DND-41 (cell line): ENCODE data around the gene TOMM20.
A peak's percentile ranks its signal among the peaks of the same experiment; 100 is the strongest.

Experiments used
- ATAC-seq: fragments of 200-7000 bp; cut with Tn5 transposase; 3 replicates; pipeline ENCODE4 v1.9.1; 2021; ENCODE audit warnings: low read depth; ENCODE audit not compliant: insufficient read depth
- DNase-seq: peaks from one replicate; pipeline ENCODE4 v3.0.0-alpha.2; 2020
- H2AFZ ChIP-seq: 2 replicates; pipeline ENCODE4 v1.6.0; 2012; ENCODE audit warnings: low read depth, low read length
- H3K27ac ChIP-seq: 2 replicates; pipeline ENCODE4 v1.5.1; 2012; ENCODE audit warnings: low read length, inconsistent platforms
- H3K27me3 ChIP-seq: fragments of 200-600 bp; sonication (generic); 2 replicates; pipeline ENCODE4 v1.6.0; 2012; ENCODE audit warnings: low read length, mild to moderate bottlenecking, inconsistent platforms; ENCODE audit not compliant: insufficient read depth, poor library complexity
- H3K36me3 ChIP-seq: 2 replicates; pipeline ENCODE4 v1.5.1; 2012; ENCODE audit warnings: low read length, inconsistent platforms; ENCODE audit not compliant: insufficient read depth
- H3K4me1 ChIP-seq: 2 replicates; pipeline ENCODE4 v1.5.1; 2012; ENCODE audit warnings: mild to moderate bottlenecking, low read length; ENCODE audit not compliant: insufficient read depth
- H3K4me2 ChIP-seq: 2 replicates; pipeline ENCODE4 v1.6.0; 2012; ENCODE audit warnings: mild to moderate bottlenecking, moderate library complexity, low read length, inconsistent platforms; ENCODE audit not compliant: insufficient read depth
- H3K4me3 ChIP-seq, 2 experiments: fragments of 200-600 bp in 1 of 2; shearing (Covaris generic) in 1 of 2; 2 replicates each; pipeline ENCODE4 v1.5.1; 2012 to 2016; ENCODE audit warnings: inconsistent platforms in 2 of 2, low read length in 2 of 2, mild to moderate bottlenecking in 2 of 2, low read depth in 1 of 2, moderate library complexity in 1 of 2
- H3K79me2 ChIP-seq: 2 replicates; pipeline ENCODE4 v1.6.0; 2012; ENCODE audit warnings: low read length, inconsistent platforms; ENCODE audit not compliant: insufficient read depth
- H3K9ac ChIP-seq: 2 replicates; pipeline ENCODE4 v1.6.0; 2012; ENCODE audit warnings: low read depth, mild to moderate bottlenecking, inconsistent platforms, low read length, moderate library complexity
- H3K9me3 ChIP-seq: 2 replicates; pipeline ENCODE4 v1.5.1; 2012; ENCODE audit warnings: low read length, moderate library complexity, mild to moderate bottlenecking, inconsistent platforms; ENCODE audit not compliant: insufficient read depth, severe bottlenecking
- H4K20me1 ChIP-seq: 2 replicates; pipeline ENCODE4 v1.6.0; 2012; ENCODE audit warnings: low read length; ENCODE audit not compliant: insufficient read depth
- EZH2 ChIP-seq: IDR thresholded peaks from 3 replicates; pipeline ENCODE4 v1.6.1; 2012; ENCODE audit warnings: borderline replicate concordance, low read depth, mild to moderate bottlenecking, moderate library complexity, low read length, inconsistent platforms; ENCODE audit not compliant: severe bottlenecking
- TF ChIP-seq, protein P1 (sequence below): IDR thresholded peaks from 2 replicates; pipeline ENCODE4 v1.5.1; 2012; ENCODE audit warnings: borderline replicate concordance, low read length, moderate library complexity, mild to moderate bottlenecking; ENCODE audit not compliant: poor library complexity, severe bottlenecking; ENCODE audit errors: extremely low read depth

Gene TOMM20

GRCh38 chr1:235128456-235129328 is at the start of gene TOMM20:
TOMM20 (minus strand) TSS chr1:235128837; CDS start chr1:235128715, 122 bp downstream.
- peak within 1 kb of the TSS; percentile 83 for H3K9ac ChIP-seq
- peaks cover 56% of the 10 kb centered on the region for H3K79me2 ChIP-seq
- no peaks in the 10 kb centered on the region for H3K9me3 ChIP-seq
- H3K27me3 ChIP-seq = no peaks in the 10 kb centered on the region
- TF ChIP-seq EZH2 = no peak
- TF ChIP-seq, protein P1, sequence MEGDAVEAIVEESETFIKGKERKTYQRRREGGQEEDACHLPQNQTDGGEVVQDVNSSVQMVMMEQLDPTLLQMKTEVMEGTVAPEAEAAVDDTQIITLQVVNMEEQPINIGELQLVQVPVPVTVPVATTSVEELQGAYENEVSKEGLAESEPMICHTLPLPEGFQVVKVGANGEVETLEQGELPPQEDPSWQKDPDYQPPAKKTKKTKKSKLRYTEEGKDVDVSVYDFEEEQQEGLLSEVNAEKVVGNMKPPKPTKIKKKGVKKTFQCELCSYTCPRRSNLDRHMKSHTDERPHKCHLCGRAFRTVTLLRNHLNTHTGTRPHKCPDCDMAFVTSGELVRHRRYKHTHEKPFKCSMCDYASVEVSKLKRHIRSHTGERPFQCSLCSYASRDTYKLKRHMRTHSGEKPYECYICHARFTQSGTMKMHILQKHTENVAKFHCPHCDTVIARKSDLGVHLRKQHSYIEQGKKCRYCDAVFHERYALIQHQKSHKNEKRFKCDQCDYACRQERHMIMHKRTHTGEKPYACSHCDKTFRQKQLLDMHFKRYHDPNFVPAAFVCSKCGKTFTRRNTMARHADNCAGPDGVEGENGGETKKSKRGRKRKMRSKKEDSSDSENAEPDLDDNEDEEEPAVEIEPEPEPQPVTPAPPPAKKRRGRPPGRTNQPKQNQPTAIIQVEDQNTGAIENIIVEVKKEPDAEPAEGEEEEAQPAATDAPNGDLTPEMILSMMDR = peak; percentile 44
- H2AFZ ChIP-seq = peak within 1 kb of the TSS; percentile 85
- peaks cover 40% of the 10 kb centered on the region for H3K4me1 ChIP-seq
- peak within 1 kb of the TSS; percentile 87 for H3K27ac ChIP-seq
- peak; percentile 97 for DNase-seq
- ATAC-seq = peak; percentile 93
- peaks cover 48% of the 10 kb centered on the region for H3K36me3 ChIP-seq
- H4K20me1 ChIP-seq = peaks cover 30% of the 10 kb centered on the region
- peak within 1 kb of the TSS; percentile 76 to 80 for H3K4me3 ChIP-seq
- peak within 1 kb of the TSS; percentile 75 for H3K4me2 ChIP-seq

- DNase-seq (no peak), ATAC-seq (no peak)
- no peak overlapping the region for H2AFZ ChIP-seq
- TF ChIP-seq EZH2 = no peak
- TF ChIP-seq, protein P1 = no peak
- H3K27me3 ChIP-seq = no peaks in the 10 kb centered on the region
- H3K4me1 ChIP-seq = no peaks in the 10 kb centered on the region
- H3K79me2 ChIP-seq = peaks cover 9% of the 10 kb centered on the region; the same call in 1 of the 2 replicates
- H3K4me2 ChIP-seq = no peak overlapping the region
- no peak overlapping the region for H3K4me3 ChIP-seq
- H3K27ac ChIP-seq = no peak overlapping the region
- no peaks in the 10 kb centered on the region for H4K20me1 ChIP-seq
- peaks cover 88% of the 10 kb centered on the region for H3K36me3 ChIP-seq
- no peaks in the 10 kb centered on the region for H3K9me3 ChIP-seq
- no peak overlapping the region for H3K9ac ChIP-seq
Measured at GRCh38 chr1:235176486-235176885, 47.8 kb upstream of the TOMM20 start.

- Histone ChIP-seq H3K79me2 (no peaks in the 10 kb centered on the region), H2AFZ (no peak overlapping the region), H3K4me1 (no peaks in the 10 kb centered on the region), H3K4me2 (no peak overlapping the region), H3K9ac (no peak overlapping the region), H3K27ac (no peak overlapping the region), H3K4me3 (no peak overlapping the region), H4K20me1 (no peaks in the 10 kb centered on the region), H3K36me3 (peaks cover 73% of the 10 kb centered on the region), H3K27me3 (no peaks in the 10 kb centered on the region), H3K9me3 (no peaks in the 10 kb centered on the region)
- TF ChIP-seq, protein P1 = no peak
- no peak for TF ChIP-seq EZH2
- no peak for DNase-seq
- ATAC-seq = no peak
Measured at GRCh38 chr1:235169986-235170385, 41.3 kb upstream of the TOMM20 start.
